Neutrophil (primary cell): ENCODE results near the gene CD79B.

Source experiments
- H3K27ac ChIP-seq: fragments of 200-600 bp; sonication (generic); 2 replicates; pipeline ENCODE4 v1.5.1; 2016; ENCODE audit warnings: mild to moderate bottlenecking, moderate library complexity
- H3K27me3 ChIP-seq: fragments of 200-600 bp; sonication (generic); 2 replicates; pipeline ENCODE4 v1.6.0; 2016; ENCODE audit warnings: mild to moderate bottlenecking
- H3K36me3 ChIP-seq: fragments of 200-600 bp; sonication (generic); 2 replicates; pipeline ENCODE4 v1.5.1; 2017
- H3K4me1 ChIP-seq, 2 experiments: fragments of 200-600 bp in 1 of 2; sonication (generic) in 1 of 2; 1 replicate in 1 of 2; 2 replicates in 1 of 2; pipeline versions ENCODE4 v1.5.1 to v1.6.1; 2013 to 2016; ENCODE audit warnings: low read depth in 1 of 2, low read length in 1 of 2, mild to moderate bottlenecking in 1 of 2, moderate library complexity in 1 of 2; ENCODE audit not compliant: control insufficient read depth in 1 of 2, insufficient read depth in 1 of 2
- H3K4me3 ChIP-seq, 2 experiments: fragments of 200-600 bp in 1 of 2; sonication (generic) in 1 of 2; 1 replicate in 1 of 2; 2 replicates in 1 of 2; pipeline ENCODE4 v1.5.1; 2013 to 2016; ENCODE audit warnings: low read depth in 1 of 2, low read length in 1 of 2, mild to moderate bottlenecking in 1 of 2, moderate library complexity in 1 of 2
- H3K9me3 ChIP-seq: fragments of 200-600 bp; sonication (generic); 2 replicates; pipeline ENCODE4 v1.5.1; 2016
- CTCF ChIP-seq: fragments of 200-600 bp; sonication (generic); IDR thresholded peaks from 2 replicates; pipeline ENCODE4 v1.5.1; 2016; ENCODE audit warnings: antibody characterized with exemption

The CD79B gene

GRCh38 chr17:63960006-63960405, 27.9 kb upstream of the CD79B start:
- Histone ChIP-seq H3K36me3 (no peaks in the 10 kb centered on the region), H3K9me3 (no peaks in the 10 kb centered on the region), H3K27me3 (peaks cover 4% of the 10 kb centered on the region), H3K4me1 (peaks cover 9% of the 10 kb centered on the region in 2 experiments), H3K27ac (no peak overlapping the region), H3K4me3 (no peak overlapping the region)
- no peak for TF ChIP-seq CTCF

GRCh38 chr17:63956296-63956920, 24.3 kb upstream of the CD79B start:
- peaks cover 6 to 8% of the 10 kb centered on the region in 2 experiments for H3K4me1 ChIP-seq
- H3K27ac ChIP-seq, result no peak overlapping the region
- no peaks in the 10 kb centered on the region for H3K36me3 ChIP-seq
- TF ChIP-seq CTCF, result no peak
- H3K4me3 ChIP-seq, result no peak overlapping the region
- peaks cover 4% of the 10 kb centered on the region for H3K27me3 ChIP-seq
- H3K9me3 ChIP-seq, result no peaks in the 10 kb centered on the region

GRCh38 chr17:63955791-63956190, 23.7 kb upstream of the CD79B start:
- Histone ChIP-seq H3K27ac (no peak overlapping the region), H3K4me3 (no peak overlapping the region), H3K36me3 (no peaks in the 10 kb centered on the region), H3K27me3 (no peaks in the 10 kb centered on the region), H3K4me1 (peaks cover 0 to 2% of the 10 kb centered on the region in 2 experiments), H3K9me3 (no peaks in the 10 kb centered on the region)
- no peak for TF ChIP-seq CTCF

GRCh38 chr17:63955232-63955631, 23.1 kb upstream of the CD79B start:
- H3K4me1 ChIP-seq, result no peaks in the 10 kb centered on the region
- H3K9me3 ChIP-seq, result no peaks in the 10 kb centered on the region
- TF ChIP-seq CTCF, result no peak
- no peak overlapping the region for H3K27ac ChIP-seq
- no peak overlapping the region for H3K4me3 ChIP-seq
- no peaks in the 10 kb centered on the region for H3K36me3 ChIP-seq
- no peaks in the 10 kb centered on the region for H3K27me3 ChIP-seq

- Histone ChIP-seq H3K27me3 (no peaks in the 10 kb centered on the region), H3K9me3 (no peaks in the 10 kb centered on the region), H3K27ac (no peak overlapping the region), H3K36me3 (no peaks in the 10 kb centered on the region), H3K4me1 (no peaks in the 10 kb centered on the region), H3K4me3 (no peak overlapping the region)
- no peak for TF ChIP-seq CTCF
Measured at GRCh38 chr17:63954402-63955063, 22.4 kb upstream of the CD79B start.
